T-helper 17 cell (primary cell): ENCODE results near the gene NTSR1. TPM values are rescaled to one million over a fixed set of nuclear protein-coding genes. Genes with fewer than 3 reads are reported as not detected.
A peak's percentile ranks its signal among the peaks of the same experiment; 100 is the strongest.

ENCODE experiments used
- ATAC-seq: fragments of 150-1000 bp; cut with Tn5 transposase; 2 replicates; pipeline ENCODE4 v1.10.0; 2021; ENCODE audit warnings: mild to moderate bottlenecking, moderate library complexity
- DNase-seq, 3 donors: peaks; one replicate each; pipeline versions ENCODE4 v3.0.0 to v3.0.0-alpha.2; 2020 to 2021
- H3K9me3 ChIP-seq: one replicate; pipeline ENCODE4 v1.7.0; 2013; ENCODE audit warnings: low read length, mild to moderate bottlenecking; ENCODE audit not compliant: control insufficient read depth, poor library complexity, severe bottlenecking
- H3K27ac Mint-ChIP-seq: one replicate; pipeline ENCODE4 v1.8.0; 2022; ENCODE audit warnings: mild to moderate bottlenecking, moderate library complexity, mixed read lengths
- H3K27me3 Mint-ChIP-seq: one replicate; pipeline ENCODE4 v1.8.0; 2022; ENCODE audit warnings: mixed read lengths
- H3K36me3 Mint-ChIP-seq: one replicate; pipeline ENCODE4 v1.8.0; 2022; ENCODE audit warnings: low read depth, mixed read lengths
- H3K4me1 Mint-ChIP-seq: one replicate; pipeline ENCODE4 v1.8.0; 2022; ENCODE audit warnings: mild to moderate bottlenecking, mixed read lengths
- H3K4me3 Mint-ChIP-seq: one replicate; pipeline ENCODE4 v1.8.0; 2022; ENCODE audit warnings: mild to moderate bottlenecking, moderate library complexity, mixed read lengths
- total RNA-seq, 4 donors: library from RNA in 2 of 4; stranded (reverse) in 2 of 4; gene quantifications; one replicate each; pipeline ENCODE4 v1.2.3 and lab custom pipeline; 2022 to 2026

The NTSR1 gene
- total RNA-seq, 2 donors from 2014 or later, result 0.10 TPM; not detected in 1

GRCh38 chr20:62739581-62740285 lies 31.1 kb downstream of the NTSR1 start:
- DNase-seq (peak; percentile 24 to 32 (median 24)), ATAC-seq (peak; percentile 24)
- peak overlapping the region; percentile 93 for H3K4me3 Mint-ChIP-seq
- no peaks in the 10 kb centered on the region for H3K36me3 Mint-ChIP-seq
- H3K9me3 ChIP-seq, result no peaks in the 10 kb centered on the region
- H3K27me3 Mint-ChIP-seq, result no peaks in the 10 kb centered on the region
- peaks cover 21% of the 10 kb centered on the region for H3K4me1 Mint-ChIP-seq
- H3K27ac Mint-ChIP-seq, result peak overlapping the region; percentile 95

- ATAC-seq, result peak; percentile 86
Observed at GRCh38 chr20:62740286-62741141, 31.9 kb downstream of the NTSR1 start.

GRCh38 chr20:62741191-62741691 lies 32.6 kb downstream of the NTSR1 start:
- peak in 1 of 3 donors; percentile 13 for DNase-seq
- Mint-ChIP-seq H3K36me3 (peaks cover 5% of the 10 kb centered on the region), H3K4me1 (peaks cover 28% of the 10 kb centered on the region), H3K27ac (peak overlapping the region; percentile 95), H3K27me3 (peaks cover 5% of the 10 kb centered on the region), H3K4me3 (peak overlapping the region; percentile 50)
- ATAC-seq, result no peak
- H3K9me3 ChIP-seq, result no peaks in the 10 kb centered on the region

More at GRCh38 chr20:62740286-62741141, 31.9 kb downstream of the NTSR1 start:
- Mint-ChIP-seq H3K4me1 (peaks cover 27% of the 10 kb centered on the region), H3K36me3 (peaks cover 5% of the 10 kb centered on the region), H3K27ac (peak overlapping the region; percentile 95), H3K4me3 (peak overlapping the region; percentile 93), H3K27me3 (peaks cover 5% of the 10 kb centered on the region)
- peak; percentile 56 to 81 (median 72) for DNase-seq
- no peaks in the 10 kb centered on the region for H3K9me3 ChIP-seq

GRCh38 chr20:62741701-62742491 lies 33.3 kb downstream of the NTSR1 start:
- no peak for ATAC-seq
- no peaks in the 10 kb centered on the region for H3K9me3 ChIP-seq
- no peak for DNase-seq
- H3K4me1 Mint-ChIP-seq, result peaks cover 28% of the 10 kb centered on the region
- peaks cover 5% of the 10 kb centered on the region for H3K27me3 Mint-ChIP-seq
- peak overlapping the region; percentile 95 for H3K27ac Mint-ChIP-seq
- peaks cover 5% of the 10 kb centered on the region for H3K36me3 Mint-ChIP-seq
- no peak overlapping the region for H3K4me3 Mint-ChIP-seq

GRCh38 chr20:62742550-62742949 lies 33.9 kb downstream of the NTSR1 start:
- Mint-ChIP-seq H3K27ac (peak overlapping the region; percentile 95), H3K27me3 (peaks cover 5% of the 10 kb centered on the region), H3K4me3 (no peak overlapping the region), H3K4me1 (peaks cover 28% of the 10 kb centered on the region), H3K36me3 (peaks cover 5% of the 10 kb centered on the region)
- no peak for ATAC-seq
- H3K9me3 ChIP-seq, result no peaks in the 10 kb centered on the region
- DNase-seq, result no peak

- no peak for ATAC-seq
- peaks cover 5% of the 10 kb centered on the region for H3K36me3 Mint-ChIP-seq
- H3K27me3 Mint-ChIP-seq, result peaks cover 5% of the 10 kb centered on the region
- peak in 1 of 3 donors; percentile 2 for DNase-seq
- peaks cover 28% of the 10 kb centered on the region for H3K4me1 Mint-ChIP-seq
- H3K4me3 Mint-ChIP-seq, result no peak overlapping the region
- H3K9me3 ChIP-seq, result no peaks in the 10 kb centered on the region
- H3K27ac Mint-ChIP-seq, result peak overlapping the region; percentile 95
Observed at GRCh38 chr20:62742979-62743776, 34.5 kb downstream of the NTSR1 start.

- no peaks in the 10 kb centered on the region for H3K9me3 ChIP-seq
- Mint-ChIP-seq H3K4me3 (peak overlapping the region; percentile 3), H3K27ac (peak overlapping the region; percentile 19), H3K4me1 (peaks cover 28% of the 10 kb centered on the region), H3K36me3 (peaks cover 5% of the 10 kb centered on the region), H3K27me3 (peaks cover 5% of the 10 kb centered on the region)
- ATAC-seq, result no peak
- peak in 1 of 3 donors; percentile 1 for DNase-seq
Observed at GRCh38 chr20:62743777-62744317, 35.2 kb downstream of the NTSR1 start.

GRCh38 chr20:62744741-62745191 lies 36.1 kb downstream of the NTSR1 start:
- ATAC-seq (no peak), DNase-seq (no peak)
- Mint-ChIP-seq H3K27ac (peak overlapping the region; percentile 92), H3K4me1 (peaks cover 23% of the 10 kb centered on the region), H3K4me3 (no peak overlapping the region), H3K27me3 (peaks cover 5% of the 10 kb centered on the region), H3K36me3 (peaks cover 5% of the 10 kb centered on the region)
- H3K9me3 ChIP-seq, result no peaks in the 10 kb centered on the region

GRCh38 chr20:62745279-62745951 lies 36.8 kb downstream of the NTSR1 start:
- DNase-seq, result no peak
- Mint-ChIP-seq H3K36me3 (peaks cover 5% of the 10 kb centered on the region), H3K4me1 (peaks cover 17% of the 10 kb centered on the region), H3K27ac (peak overlapping the region; percentile 92), H3K27me3 (peaks cover 5% of the 10 kb centered on the region), H3K4me3 (no peak overlapping the region)
- H3K9me3 ChIP-seq, result no peaks in the 10 kb centered on the region
- ATAC-seq, result no peak

GRCh38 chr20:62745952-62746288 lies 37.3 kb downstream of the NTSR1 start:
- peaks cover 16% of the 10 kb centered on the region for H3K4me1 Mint-ChIP-seq
- H3K4me3 Mint-ChIP-seq, result no peak overlapping the region
- H3K27me3 Mint-ChIP-seq, result peaks cover 5% of the 10 kb centered on the region
- DNase-seq (peak in 1 of 3 donors; percentile 6), ATAC-seq (no peak)
- no peaks in the 10 kb centered on the region for H3K9me3 ChIP-seq
- H3K36me3 Mint-ChIP-seq, result peaks cover 5% of the 10 kb centered on the region
- H3K27ac Mint-ChIP-seq, result no peak overlapping the region

- Mint-ChIP-seq H3K27ac (no peak overlapping the region), H3K36me3 (peaks cover 5% of the 10 kb centered on the region), H3K4me1 (peaks cover 9% of the 10 kb centered on the region), H3K4me3 (no peak overlapping the region), H3K27me3 (peaks cover 5% of the 10 kb centered on the region)
- H3K9me3 ChIP-seq, result no peaks in the 10 kb centered on the region
- no peak for ATAC-seq
- no peak for DNase-seq
Observed at GRCh38 chr20:62748311-62748710, 39.7 kb downstream of the NTSR1 start.
